ENCODE data around the gene DLGAP5.

The DLGAP5 gene

DNA sequence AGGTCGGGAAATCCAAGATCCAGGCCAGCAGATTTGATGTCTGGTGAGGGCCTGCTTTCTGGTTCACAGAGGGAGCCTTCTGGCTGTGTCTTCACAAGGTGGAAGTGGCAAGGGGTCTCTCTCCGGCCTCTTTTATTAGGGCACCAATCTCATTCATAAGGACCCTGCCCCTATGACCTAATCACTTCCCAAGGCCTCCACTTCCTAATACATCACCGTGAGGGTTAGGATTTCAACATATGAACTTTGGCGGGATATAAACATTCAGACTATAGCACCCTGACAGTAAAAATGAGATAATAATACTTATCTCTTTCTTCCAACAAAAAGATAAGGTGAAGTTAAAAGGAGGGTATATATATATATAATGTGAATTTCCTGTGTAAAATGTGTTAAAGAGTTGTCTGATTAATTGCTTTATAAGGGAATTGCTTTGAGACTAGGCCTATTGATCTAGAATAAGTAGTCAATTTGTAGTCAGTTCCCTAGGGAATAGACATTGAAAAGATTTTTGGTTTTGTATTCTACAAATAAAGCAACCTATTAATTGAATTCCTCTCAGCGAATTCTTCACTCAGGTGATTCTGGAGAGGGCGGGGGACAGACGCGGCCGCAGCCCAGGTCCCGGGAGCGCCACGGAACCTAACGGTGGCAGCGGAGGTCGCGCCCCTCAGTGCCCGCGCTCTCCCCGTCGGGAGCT lies 62.8 kb downstream of the DLGAP5 start:
- no peak for DNase-seq

DNA sequence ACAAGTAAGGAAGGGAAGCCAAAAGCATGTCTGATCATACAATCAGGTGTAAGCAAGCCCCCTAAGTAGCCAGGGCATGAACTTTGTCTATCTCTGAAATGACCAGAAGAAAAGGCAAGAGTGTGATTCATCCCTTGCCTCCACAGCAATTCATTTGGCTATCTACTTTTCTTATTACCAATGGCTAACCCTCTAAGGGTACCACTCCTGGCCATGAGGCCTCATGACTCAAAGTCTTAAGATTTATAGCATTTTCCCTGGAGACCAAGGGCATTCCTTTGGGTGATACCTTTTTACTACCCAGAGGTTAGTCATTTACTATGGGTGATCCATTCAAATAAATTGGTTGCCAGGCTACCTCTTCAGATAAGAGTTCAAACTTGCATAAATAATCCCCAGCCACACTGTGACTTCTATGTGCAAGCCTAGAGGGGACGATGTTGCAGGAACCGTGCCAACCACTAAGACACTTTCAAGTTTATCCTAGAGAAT lies 63.9 kb downstream of the DLGAP5 start:
- no peak for DNase-seq

DNA sequence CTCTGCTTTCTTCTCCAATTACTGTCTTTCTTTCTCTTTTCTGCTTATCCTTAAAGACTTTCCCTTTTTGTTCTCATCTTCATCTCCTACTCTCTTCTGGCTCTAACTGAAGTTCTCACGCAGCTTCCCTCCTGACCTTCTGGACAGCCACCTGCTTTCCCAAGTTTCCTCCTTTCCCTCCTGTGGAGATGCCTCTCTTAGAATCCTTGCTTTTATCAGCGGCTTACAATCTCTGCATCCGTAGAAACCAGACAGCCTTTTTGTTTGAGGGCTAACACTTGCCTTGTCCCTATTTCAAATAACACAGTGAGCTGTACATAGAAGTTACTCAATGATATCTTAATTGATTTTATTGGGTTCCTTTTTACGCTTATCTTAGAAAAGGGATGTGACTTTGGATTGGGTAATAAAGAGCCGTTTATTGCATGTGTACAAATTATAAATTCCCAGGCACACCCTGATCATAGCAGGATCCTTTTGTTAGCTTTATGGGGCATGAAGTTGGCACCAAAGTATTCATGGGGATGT lies 64.4 kb downstream of the DLGAP5 start:
- DNase-seq = no peak

DNA sequence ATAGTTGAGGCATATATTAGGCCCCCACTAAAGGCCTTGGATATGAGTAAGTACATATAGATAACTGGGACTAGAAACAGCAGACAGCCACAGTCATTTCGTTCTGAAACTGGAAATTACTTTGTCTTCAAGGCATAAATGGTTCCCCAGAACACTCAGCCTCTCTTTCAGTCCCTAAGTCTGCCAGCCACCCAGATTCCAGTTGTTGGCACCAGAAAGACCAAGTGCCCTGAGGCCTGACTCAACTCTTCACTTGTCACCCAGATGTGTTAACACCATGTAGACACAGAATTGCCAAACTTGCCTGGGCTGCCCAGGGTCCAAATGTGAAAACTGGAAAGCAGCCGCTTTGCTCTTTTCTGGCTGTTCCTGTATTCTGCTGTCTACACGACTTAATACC lies 65.4 kb downstream of the DLGAP5 start:
- no peak for DNase-seq

DNA sequence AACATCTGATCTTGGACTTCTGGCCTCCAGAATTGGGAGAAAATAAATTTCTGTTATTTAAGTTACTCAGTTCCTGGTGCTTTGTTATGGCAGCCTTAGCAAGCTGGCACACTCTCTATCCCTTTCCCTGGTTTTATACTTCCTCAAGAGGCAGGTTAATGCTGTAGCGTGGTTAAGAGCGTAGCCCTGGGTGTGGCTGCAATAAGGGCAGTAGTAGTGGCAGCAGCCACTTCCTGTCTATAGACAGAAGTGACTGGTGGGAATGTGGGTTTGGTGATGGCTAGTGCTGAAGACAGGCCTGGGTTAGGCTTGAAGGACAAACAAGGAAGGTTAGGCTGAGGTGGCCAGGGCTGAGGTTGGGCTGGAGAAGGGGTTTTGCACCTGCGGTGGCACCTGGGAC lies 66.0 kb downstream of the DLGAP5 start:
- DNase-seq = no peak

DNA sequence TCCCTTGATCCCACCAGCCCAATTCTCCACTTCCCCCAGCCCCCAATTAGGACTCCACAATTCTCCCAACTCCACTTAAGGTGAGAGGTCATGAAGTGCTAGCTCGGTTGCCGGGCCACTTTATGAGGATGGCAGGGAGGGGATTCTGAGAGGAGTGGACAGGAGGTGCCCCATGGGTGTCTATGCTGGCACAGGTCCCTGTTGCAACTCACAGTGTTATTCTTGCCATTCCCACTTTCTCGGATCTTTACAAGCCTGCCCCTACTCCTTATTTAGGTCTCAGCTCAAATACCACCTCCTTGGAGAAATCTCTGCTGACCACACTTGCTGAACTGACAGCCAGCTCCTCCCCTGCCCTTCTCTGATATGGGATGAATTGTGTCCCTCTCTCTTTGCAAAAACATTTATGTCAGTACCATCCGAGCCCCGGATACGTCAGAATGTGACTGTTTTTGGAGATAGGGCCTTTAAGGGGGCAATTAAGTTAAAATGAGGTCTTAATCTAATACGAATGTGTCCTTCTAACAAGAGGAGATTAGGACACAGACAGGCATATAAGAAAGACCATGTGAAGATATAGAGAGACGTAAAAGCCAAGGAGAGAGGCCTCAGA lies 66.5 kb downstream of the DLGAP5 start:
- no peak for DNase-seq

DNA sequence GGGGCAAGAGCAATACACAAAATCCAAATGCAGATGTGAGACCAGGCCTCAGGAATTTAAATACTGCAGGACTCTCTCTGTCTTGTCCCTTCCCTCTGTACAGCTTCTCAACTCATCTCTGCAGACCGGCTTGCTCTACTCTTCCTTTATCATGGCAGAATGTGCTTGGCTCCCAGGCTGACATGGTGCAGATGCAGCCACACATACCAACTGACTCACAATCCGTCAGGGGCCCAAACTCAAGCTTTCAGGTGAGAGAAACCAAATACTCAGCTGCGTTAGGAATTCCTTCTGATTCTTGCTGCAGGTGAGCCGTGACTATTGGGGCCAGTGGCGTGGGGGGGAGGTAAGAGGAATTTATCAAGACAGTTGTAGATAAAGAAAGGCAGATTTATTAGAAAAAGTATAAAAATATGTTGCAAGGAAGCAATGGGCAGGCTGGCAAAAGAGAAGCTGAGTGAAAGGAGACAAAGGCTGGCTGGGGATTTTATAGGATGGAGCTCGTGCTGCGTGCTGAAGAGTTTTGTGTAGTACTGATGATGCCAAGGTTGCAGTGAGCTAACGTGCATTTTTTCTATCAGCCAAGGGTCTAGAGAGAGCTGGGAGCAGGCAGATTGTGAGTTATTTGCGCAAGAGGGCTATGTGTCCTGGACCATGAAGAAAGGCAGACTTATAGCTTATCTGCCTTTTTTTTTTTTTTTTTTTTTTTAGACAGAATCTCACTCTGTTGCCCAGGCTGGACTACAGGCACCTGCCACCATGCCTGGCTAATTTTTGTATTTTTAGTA lies 67.3 kb downstream of the DLGAP5 start:
- no peak for DNase-seq

DNA sequence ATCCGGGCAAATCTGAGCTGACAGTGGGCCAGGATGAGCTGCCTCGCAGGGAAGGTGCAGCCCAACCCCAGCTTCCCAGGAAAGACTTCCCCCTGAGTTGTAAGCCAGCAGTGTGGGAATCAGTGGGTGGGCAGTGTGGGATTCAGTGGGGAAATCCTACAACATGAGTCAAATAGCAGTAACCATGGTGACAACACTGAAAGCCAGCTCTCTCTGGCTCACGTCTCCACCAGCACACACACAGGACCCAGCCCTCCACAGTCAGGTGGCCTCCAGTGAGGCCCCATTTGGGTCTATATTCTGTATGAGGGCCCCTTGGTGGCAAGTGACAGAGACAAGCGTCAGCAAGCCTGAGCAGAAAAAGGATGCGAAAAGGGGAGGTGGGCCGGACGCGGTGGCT lies 68.3 kb downstream of the DLGAP5 start:
- DNase-seq = peak; percentile 50

DNA sequence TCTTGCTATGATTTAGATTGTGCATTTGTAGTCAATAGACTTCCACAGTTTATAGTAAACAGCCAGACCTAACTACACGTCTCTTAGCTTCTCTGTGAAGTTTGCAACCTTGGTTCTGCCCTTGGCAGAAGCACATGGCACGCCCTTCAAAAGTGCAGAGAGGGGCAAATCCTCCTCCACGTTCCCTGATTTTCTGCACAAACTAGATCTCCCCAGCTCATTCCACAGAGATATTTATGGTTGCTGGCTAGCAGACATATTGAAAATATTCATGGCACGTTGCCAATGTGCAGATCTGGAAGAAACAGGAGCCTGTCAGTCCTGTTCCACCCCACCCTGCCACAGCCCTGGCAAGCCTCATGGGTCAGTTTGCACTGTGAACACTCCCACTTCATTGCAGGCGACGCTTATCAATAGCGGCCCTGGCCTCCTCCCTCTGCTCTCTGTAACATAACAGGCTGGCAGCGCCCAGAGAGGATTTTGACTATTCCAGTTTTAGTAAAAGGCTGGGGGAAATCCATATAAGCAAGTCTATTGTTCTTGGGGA lies 68.9 kb downstream of the DLGAP5 start:
- peak; percentile 68 for DNase-seq

DNA sequence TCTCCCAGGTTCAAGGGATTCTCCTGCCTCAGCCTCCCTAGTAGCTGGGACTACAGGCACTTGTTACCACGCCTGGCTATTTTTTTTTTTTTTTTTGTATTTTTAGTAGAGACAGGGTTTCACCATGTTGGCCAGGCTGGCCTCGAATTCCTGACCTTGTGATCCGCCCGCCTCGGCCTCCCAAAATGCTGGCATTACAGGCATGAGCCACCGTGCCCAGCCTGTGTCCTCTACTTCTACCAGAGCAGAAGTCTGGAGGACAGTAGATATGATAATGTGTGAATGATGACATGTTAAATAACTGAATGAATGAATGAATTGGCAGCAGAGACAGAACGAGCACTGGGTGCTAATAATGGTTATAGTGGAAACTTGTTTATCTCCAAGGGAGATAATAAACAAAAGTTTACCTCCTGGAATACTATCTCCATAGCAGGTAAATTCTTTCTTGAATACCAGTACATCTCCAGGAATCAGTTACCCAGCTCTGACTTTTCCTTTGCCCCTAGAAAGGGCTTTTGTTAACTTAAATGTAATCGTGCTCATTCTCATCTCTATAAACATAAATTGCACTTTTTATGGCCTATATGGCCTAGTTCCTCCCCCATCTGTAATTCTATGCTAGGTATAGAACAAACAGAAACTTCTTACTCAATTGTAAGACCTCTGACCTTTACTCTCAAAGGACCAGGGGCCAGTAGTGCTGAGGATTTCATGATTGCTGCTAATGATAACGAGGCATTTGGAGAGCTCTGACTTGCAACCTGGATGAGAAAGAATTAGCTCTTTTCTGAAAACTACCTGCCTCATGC lies 69.6 kb downstream of the DLGAP5 start:
- no peak for DNase-seq

DNA sequence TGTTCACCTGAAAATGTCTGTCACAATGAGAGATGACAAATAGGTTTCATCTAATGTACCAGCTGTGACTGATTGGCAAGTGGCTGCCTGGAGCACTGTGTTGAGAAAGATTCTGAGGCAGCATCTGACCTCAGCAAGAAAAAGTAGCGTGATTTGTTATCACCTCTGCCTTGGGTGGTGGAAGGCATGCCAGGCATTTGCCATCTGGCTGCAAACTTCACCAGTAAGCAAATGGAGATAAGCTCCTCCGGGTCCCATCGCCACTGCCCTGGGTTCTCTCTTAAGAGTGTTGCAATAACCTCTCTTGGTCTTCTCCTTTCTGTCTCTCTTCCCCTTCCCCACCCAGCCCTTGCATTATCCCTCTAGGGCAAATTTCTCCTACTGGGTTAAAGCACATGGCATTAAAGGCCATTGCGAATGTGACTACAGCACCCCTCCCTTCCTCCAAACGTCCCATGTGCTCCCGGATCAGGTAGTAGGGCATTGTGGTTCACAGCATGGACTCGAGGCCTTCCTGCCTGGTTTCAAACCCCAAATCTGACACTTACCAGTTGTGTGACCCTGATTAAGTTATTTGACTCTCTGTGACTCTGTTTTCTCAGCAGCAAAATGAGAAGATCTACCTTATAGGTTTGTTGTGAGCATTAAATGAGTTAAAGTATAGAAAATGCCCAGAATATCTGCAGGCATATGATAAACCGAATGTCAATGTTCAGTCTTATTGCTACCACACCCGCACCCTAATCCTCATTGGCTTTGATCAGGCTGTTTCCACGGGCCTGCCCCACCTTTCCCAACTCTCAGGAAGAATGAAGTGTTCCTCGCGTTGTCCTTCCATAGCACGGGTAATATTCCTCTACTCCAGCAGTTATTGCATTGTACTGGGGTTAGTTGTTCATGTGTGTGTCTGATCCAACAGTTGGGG lies 70.6 kb downstream of the DLGAP5 start:
- DNase-seq = no peak

DNA sequence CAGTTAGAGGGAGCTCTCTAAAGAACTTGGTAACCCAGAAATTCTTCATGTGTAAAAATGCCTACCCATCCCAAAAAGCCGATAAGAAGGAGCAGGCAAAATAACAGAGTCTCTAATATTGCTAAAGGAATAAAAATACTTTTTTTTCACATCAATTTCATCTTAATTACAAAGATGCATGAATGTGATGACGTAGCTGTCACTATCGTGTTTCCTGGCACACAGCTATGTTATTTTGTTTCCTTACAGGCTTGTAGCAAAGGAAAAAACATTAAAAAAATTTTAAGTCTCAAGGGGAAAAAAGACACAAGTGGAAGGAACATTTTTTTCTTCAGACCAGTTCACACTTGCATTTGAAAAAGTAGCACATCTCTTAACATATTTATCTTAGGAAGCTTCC lies 72.6 kb downstream of the DLGAP5 start:
- no peak for DNase-seq

DNA sequence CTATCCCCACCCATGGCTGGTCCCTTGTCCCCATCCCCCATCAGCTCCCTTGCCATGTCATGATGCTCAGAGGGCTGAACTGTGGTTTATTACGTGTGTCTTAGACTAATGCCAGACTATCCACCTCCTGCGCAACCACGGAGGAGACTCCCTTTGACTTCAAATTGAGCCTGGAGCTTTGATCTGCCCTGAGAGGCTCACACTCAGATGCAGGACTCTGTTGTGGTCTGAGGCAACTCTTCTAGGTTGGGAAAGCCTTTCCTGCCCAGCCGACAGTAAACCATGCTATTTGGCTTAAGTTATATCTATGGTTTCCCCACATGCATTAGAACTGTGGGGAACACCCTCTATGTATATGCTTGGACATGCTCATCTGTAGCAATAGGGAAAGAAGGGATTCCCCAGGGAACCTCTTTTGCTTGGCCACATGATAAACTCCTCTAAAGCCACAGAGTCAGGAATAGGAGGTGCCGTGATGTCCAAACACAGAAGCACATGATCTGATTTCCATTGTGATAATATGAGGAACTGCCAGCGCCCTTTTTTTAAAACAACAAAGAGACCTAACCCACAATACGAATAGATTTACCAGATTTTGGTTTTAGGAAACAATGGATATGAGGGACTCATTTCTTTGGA lies 73.5 kb downstream of the DLGAP5 start:
- DNase-seq = no peak

DNA sequence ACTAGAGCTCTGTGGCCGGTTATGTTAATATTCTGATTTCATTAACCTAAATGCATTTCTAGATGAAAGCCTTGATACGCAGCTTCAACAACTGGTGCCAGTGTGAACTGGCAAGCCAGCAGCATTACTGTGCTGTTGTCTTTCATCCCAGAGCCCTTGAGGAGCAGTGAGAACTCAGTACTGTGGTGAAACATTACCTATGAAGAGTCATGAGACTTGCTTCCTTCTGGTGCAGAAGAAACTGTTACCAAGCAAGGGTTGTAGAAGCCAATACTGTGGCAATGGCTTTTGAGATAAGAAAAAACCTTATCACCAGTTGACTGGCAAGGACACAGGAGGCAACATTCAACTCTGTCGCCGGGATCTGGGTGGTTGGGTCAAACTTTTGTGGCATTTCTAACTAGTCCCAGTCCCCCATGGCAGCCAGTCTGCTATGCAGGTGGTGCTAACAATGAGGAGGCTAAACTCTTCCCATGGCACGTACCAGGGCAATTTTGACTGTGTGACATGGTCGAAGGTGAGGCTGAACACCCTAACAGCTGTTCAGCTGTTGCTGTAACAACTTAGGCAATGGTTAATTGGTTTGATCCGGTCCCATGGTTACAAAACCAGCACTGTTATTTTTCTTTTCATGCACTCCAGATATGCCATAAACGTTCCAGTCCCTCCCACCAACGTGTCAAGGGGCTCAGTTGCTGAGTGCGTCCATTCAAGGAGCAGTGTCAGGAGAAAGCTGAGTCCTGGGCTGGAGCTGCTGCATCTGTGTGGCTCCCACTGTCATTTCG lies 74.9 kb downstream of the DLGAP5 start:
- no peak for DNase-seq

DNA sequence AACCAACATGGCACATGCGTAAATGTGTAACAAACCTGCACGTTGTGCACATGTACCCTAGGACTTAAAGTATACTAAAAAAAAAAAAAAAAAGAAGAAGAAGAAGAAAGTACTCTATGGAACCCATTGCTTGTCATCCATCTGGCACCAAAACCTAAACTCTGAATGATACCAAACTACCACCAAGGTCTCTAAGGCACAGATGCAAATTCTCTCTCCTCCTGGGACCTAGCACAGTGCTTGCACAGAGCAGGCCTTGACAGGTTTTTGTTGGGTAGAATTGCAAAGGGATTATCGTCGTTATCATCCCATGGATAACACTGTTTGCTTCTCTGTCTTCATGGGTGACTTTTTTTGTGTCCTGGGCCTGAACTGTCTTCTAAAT lies 75.5 kb downstream of the DLGAP5 start:
- no peak for DNase-seq

DNA sequence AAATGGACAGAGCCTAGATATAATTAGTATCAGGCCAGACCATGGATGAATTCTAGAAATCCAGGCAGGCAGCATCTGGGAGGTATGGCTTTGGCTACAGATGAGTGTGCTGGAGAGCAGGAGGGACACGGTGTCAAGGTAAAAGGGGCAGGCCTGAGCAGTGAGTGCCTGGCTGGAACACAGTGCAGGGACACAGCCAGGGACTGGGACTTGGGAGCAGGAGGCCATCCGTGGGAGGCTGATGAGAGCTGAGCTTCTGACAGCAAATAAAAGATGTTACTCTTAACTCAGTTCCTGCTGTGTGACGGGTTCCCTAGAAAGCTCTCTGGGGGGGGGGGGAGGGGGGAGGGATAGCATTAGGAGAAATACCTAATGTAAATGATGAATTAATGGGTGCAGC lies 75.9 kb downstream of the DLGAP5 start:
- no peak for DNase-seq

DNA sequence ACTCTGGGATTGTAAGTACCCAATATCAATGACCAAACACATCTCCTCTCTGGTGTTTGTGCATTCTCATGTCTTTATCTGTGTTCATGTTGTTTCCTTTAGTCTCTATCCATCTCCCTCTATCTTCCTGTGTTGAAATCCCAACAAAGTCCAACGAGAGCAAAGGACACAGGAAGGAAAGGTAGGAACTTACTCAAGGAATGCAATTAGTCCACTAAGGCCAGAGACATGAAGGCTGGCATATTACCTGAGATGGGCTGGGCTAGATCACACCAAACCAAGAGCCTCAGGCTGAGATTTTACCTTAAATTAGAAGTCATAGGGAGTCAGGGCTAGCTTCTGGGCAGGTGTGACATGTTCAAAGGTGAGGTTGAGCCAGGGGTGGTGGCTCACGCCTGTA lies 76.7 kb downstream of the DLGAP5 start:
- DNase-seq = no peak

DNA sequence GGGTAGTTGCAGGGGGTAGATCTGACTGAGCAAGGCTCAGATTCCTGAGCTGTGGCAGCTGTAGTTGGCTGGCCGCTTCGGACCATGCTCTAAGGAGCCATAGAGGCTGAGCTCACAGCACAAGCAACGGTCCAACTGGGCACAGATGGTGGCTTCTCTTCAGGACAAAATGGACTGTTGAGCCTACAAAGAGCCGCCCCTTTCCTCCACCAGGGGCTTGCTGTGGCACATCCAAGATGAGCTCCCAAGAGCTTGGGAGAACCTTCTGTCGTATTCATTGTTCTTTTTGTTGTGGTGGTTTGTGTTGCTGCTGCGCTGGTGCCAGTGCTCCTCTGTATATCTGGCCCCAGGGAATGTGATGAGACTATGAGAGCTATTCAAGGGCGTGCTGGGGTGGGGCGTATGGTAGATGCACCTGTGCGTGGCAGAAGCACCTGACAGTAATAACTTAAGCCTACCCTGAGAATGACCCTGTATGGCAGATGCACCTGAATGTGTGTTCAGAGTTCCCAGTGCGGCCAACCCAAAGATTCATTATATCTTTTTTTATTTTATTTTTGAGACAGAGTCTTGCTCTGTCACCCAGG lies 80.2 kb downstream of the DLGAP5 start:
- no peak for DNase-seq

DNA sequence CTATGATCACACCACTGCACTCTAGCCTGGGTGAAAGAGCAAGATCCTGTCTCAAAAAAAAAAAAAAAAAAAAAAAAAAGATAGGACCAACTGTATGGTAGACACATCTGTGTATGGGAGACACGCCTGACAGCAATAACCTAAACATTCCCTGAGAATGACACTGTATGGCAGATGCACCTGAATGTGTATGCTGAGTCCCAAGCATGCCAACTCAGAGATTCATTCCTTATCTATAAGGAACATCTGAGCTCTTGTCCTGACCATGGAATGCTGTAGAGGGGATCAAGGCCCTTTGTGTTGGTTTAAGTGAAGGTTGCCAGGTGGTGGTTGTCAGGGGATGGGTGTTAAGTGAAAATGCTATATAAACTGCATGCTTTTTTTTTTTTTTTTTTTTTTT lies 81.5 kb downstream of the DLGAP5 start:
- no peak for DNase-seq
